CD4-positive, alpha-beta T cell (primary cell): ENCODE results near the gene FAR1. TPM values are rescaled to one million over a fixed set of nuclear protein-coding genes. Genes with fewer than 3 reads are reported as not detected.

Experiments
- ATAC-seq: fragments of 200-7000 bp; cut with Tn5 transposase; one replicate; pipeline ENCODE4 v1.10.0; 2022; ENCODE audit warnings: mild to moderate bottlenecking; ENCODE audit not compliant: poor library complexity
- CTCF ChIA-PET: fragments of 350-600 bp; sonication (Branson Sonifier 250); formaldehyde crosslinking; loops from one replicate; lab custom pipeline; 2021; ENCODE audit warnings: antibody characterized with exemption, inconsistent platforms; lab: Charles Lee
- POLR2A ChIA-PET: fragments of 350-600 bp; sonication (Branson Sonifier 250); formaldehyde crosslinking; loops from one replicate; lab custom pipeline; 2021; ENCODE audit warnings: antibody characterized with exemption, inconsistent platforms; lab: Charles Lee
- DNase-seq, 14 experiments: peaks; one replicate each; pipeline ENCODE4 v3.0.0-alpha.2; 2013 to 2020; ENCODE audit warnings: mixed read lengths in 2 of 14
- H3K27ac ChIP-seq, 2 donors: one replicate each; pipeline versions ENCODE4 v1.5.1 to v1.7.0; 2013; ENCODE audit warnings: low read length in 2 of 2, low read depth in 1 of 2, mild to moderate bottlenecking in 1 of 2
- H3K27me3 ChIP-seq, 2 experiments: 1 replicate in 1 of 2; 2 replicates in 1 of 2; pipeline versions ENCODE4 v1.6.1 to v1.7.0; 2013; ENCODE audit warnings: low read length in 2 of 2, control low read depth in 1 of 2, mild to moderate bottlenecking in 1 of 2, moderate library complexity in 1 of 2; ENCODE audit not compliant: insufficient read depth in 2 of 2, control insufficient read depth in 1 of 2
- H3K36me3 ChIP-seq: one replicate; pipeline ENCODE4 v1.6.1; 2013; ENCODE audit warnings: low read length, control low read depth; ENCODE audit not compliant: insufficient read depth
- H3K4me1 ChIP-seq: one replicate; pipeline ENCODE4 v1.6.1; 2013; ENCODE audit warnings: low read length, control low read depth; ENCODE audit not compliant: insufficient read depth
- H3K4me3 ChIP-seq: one replicate; pipeline ENCODE4 v1.5.1; 2013; ENCODE audit warnings: mild to moderate bottlenecking, low read length, moderate library complexity
- H3K9me3 ChIP-seq, 2 experiments: 1 replicate in 1 of 2; 2 replicates in 1 of 2; pipeline versions ENCODE4 v1.6.1 to v1.7.0; 2013; ENCODE audit warnings: low read length in 2 of 2, mild to moderate bottlenecking in 2 of 2, control low read depth in 1 of 2, moderate library complexity in 1 of 2; ENCODE audit not compliant: control insufficient read depth in 1 of 2, insufficient read depth in 1 of 2
- H3K27ac Mint-ChIP-seq: one replicate; pipeline ENCODE4 v1.8.0; 2020; ENCODE audit warnings: mixed read lengths
- H3K27me3 Mint-ChIP-seq: one replicate; pipeline ENCODE4 v1.8.0; 2021; ENCODE audit warnings: mixed read lengths
- H3K36me3 Mint-ChIP-seq: one replicate; pipeline ENCODE4 v1.8.0; 2021; ENCODE audit warnings: low read depth, mixed read lengths
- H3K4me1 Mint-ChIP-seq: one replicate; pipeline ENCODE4 v1.8.0; 2021; ENCODE audit warnings: low read depth, mixed read lengths
- H3K4me3 Mint-ChIP-seq: one replicate; pipeline ENCODE4 v1.8.0; 2020; ENCODE audit warnings: mild to moderate bottlenecking, mixed read lengths
- H3K9me3 Mint-ChIP-seq: one replicate; pipeline ENCODE4 v1.8.0; 2020; ENCODE audit warnings: mixed read lengths
- intact Hi-C, 2 experiments: fragments of 100-400 bp; cut with DNase I in 1 of 2; cut with micrococcal nuclease in 1 of 2; formaldehyde crosslinking; loops; one replicate each; pipeline versions ENCODE4 v1.15.1 to v1.9.0; 2023 to 2025; cut with DNase I, micrococcal nuclease
- total RNA-seq, 174 experiments: library from RNA in 2 of 174; stranded (reverse) in 2 of 174; gene quantifications; one replicate each; pipeline ENCODE4 v1.2.3 and lab custom pipeline; 2021 to 2026
- TF ChIP-seq, protein P1 (sequence below): fragments of 200-600 bp; IDR thresholded peaks from one replicate; pipeline ENCODE4 v1.8.0; 2022; ENCODE audit warnings: antibody characterized with exemption, mild to moderate bottlenecking

Gene FAR1
- total RNA-seq, 2 experiments from 2014 or later: 28.4 to 29.0 TPM

DNA sequence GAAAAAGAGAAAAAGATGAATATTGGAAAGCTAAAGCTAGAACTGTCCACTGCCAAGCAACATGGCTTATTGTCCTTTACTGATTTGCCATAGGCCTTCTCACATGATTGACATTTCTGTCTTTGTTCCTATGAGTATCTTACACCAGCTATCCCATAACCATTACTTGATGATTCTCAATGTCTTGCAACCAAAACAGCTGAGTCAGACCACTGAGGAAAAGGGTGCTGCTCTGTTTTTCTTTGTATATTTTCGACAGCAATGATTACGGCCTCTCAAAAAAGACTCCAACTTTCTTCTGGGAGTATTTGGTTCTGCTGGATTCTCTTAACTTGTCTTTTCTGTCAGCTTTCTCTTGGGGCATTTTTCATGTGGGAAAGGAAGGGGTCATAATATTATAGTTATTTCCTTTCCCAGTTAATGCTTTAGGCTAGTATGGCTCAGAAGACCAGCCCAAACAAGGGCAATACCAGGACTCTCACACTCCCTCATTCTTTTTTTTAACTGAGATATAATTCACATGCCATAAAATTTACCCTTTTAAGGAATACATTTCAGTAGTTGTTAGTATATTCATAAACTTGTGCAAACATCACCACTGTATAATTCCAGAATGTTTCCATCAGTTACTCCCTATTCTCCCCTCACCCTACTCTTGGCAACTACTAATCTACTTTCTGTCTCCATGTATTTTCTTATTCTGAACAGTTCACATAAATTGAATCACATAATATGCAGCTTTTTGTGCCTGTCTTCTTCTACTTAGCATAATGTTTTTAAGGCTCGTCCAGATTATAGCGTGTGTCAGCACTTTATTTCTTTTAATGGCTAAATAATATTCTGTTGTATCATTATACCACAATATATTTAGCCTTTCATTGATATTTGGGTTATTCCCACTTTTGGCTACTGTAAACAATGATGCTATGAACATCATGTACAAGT, 31.1 kb upstream of the FAR1 start:
- POLR2A ChIA-PET: no interaction called here
- Histone ChIP-seq H3K4me3 (no peak overlapping the region), H3K9me3 (peaks cover 0 to 5% of the 10 kb centered on the region in 2 experiments), H3K27me3 (peaks cover 4 to 10% of the 10 kb centered on the region in 2 experiments), H3K4me1 (no peaks in the 10 kb centered on the region), H3K27ac (no peak overlapping the region), H3K36me3 (no peaks in the 10 kb centered on the region)
- no peak overlapping the region for H3K4me3 Mint-ChIP-seq
- ATAC-seq: no peak
- H3K27me3 Mint-ChIP-seq: peaks cover 49% of the 10 kb centered on the region
- H3K36me3 Mint-ChIP-seq: no peaks in the 10 kb centered on the region
- H3K27ac Mint-ChIP-seq: no peak overlapping the region
- TF ChIP-seq, protein P1, sequence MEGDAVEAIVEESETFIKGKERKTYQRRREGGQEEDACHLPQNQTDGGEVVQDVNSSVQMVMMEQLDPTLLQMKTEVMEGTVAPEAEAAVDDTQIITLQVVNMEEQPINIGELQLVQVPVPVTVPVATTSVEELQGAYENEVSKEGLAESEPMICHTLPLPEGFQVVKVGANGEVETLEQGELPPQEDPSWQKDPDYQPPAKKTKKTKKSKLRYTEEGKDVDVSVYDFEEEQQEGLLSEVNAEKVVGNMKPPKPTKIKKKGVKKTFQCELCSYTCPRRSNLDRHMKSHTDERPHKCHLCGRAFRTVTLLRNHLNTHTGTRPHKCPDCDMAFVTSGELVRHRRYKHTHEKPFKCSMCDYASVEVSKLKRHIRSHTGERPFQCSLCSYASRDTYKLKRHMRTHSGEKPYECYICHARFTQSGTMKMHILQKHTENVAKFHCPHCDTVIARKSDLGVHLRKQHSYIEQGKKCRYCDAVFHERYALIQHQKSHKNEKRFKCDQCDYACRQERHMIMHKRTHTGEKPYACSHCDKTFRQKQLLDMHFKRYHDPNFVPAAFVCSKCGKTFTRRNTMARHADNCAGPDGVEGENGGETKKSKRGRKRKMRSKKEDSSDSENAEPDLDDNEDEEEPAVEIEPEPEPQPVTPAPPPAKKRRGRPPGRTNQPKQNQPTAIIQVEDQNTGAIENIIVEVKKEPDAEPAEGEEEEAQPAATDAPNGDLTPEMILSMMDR: no peak
- no peak for DNase-seq
- H3K4me1 Mint-ChIP-seq: no peaks in the 10 kb centered on the region
- H3K9me3 Mint-ChIP-seq: no peaks in the 10 kb centered on the region
- CTCF ChIA-PET: no interaction called here
- intact Hi-C loops: no loop called here

DNA sequence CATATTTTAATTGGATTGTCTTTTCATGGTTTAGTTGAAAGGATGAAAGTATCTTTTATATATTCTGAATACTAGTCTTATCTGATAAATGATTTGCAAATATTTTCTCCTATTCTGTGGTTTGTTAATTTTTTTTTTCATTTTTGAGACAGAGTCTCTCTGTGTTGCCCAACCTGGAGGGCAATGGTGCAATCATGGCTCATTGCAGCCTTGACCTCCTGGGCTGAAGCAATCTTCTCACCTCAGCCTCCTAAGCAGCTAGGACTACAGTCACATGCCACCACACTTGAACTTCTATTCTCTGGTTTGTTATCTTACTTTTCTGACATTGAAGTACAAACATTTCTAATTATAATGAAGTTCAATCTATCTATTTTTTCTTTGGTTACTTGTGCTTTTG, 30.0 kb upstream of the FAR1 start:
- no peak overlapping the region for H3K4me3 ChIP-seq
- peaks cover 0 to 5% of the 10 kb centered on the region in 2 experiments for H3K9me3 ChIP-seq
- DNase-seq (no peak), ATAC-seq (no peak)
- no peak overlapping the region for H3K4me3 Mint-ChIP-seq
- no peaks in the 10 kb centered on the region for H3K36me3 Mint-ChIP-seq
- no peaks in the 10 kb centered on the region for H3K4me1 ChIP-seq
- peaks cover 0 to 10% of the 10 kb centered on the region in 2 experiments for H3K27me3 ChIP-seq
- CTCF ChIA-PET: no interaction called here
- TF ChIP-seq, protein P1: no peak
- POLR2A ChIA-PET: no interaction called here
- no peaks in the 10 kb centered on the region for H3K9me3 Mint-ChIP-seq
- intact Hi-C loops: no loop called here
- peaks cover 47% of the 10 kb centered on the region for H3K27me3 Mint-ChIP-seq
- H3K4me1 Mint-ChIP-seq: no peaks in the 10 kb centered on the region
- H3K36me3 ChIP-seq: no peaks in the 10 kb centered on the region
- no peak overlapping the region for H3K27ac ChIP-seq
- H3K27ac Mint-ChIP-seq: no peak overlapping the region

DNA sequence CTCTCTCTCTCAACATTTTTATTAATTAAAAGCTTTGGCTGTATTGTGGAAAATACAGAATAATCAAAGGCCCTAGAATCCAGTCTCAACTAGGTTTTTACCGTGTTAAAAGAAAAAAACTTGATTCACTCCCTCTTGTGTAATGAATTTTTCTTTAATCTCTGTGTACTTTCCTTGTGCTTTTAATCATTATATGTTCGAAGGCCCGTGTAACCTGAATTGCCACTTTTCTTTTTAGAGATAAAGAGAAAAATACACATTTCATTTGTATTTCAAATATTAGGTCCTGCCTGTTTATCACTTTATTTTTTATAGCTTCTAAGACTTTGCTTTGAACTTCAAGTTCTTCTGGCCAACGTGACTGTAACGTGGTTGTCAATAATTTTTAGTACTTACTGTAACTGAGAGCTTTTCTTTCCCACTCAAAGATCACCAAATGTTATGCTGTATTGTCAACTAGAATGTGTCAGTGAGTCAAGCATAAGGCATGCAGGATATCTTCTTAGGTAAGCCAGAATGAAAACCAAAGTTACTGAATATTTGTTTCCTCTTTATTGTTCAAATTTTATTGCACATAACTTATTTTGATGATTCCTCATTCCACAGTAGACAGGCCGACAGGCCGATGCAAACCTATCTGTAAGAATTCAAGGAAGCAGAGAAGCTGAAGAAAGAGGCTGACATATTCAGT, 23.3 kb upstream of the FAR1 start:
- Histone ChIP-seq H3K27me3 (peaks cover 4 to 10% of the 10 kb centered on the region in 2 experiments), H3K36me3 (no peaks in the 10 kb centered on the region), H3K4me1 (no peaks in the 10 kb centered on the region), H3K9me3 (no peaks in the 10 kb centered on the region), H3K4me3 (no peak overlapping the region), H3K27ac (no peak overlapping the region)
- no peaks in the 10 kb centered on the region for H3K9me3 Mint-ChIP-seq
- H3K4me1 Mint-ChIP-seq: no peaks in the 10 kb centered on the region
- DNase-seq: no peak
- H3K4me3 Mint-ChIP-seq: no peak overlapping the region
- no peak overlapping the region for H3K27ac Mint-ChIP-seq
- H3K36me3 Mint-ChIP-seq: no peaks in the 10 kb centered on the region
- ChIA-PET POLR2A (no interaction called here), CTCF (no interaction called here)
- peaks cover 30% of the 10 kb centered on the region for H3K27me3 Mint-ChIP-seq
- ATAC-seq: no peak
- intact Hi-C loops: no loop called here
- TF ChIP-seq, protein P1: no peak
